Liver (tissue), 9 donors: ENCODE measurements around the gene CORT. TPM values are rescaled to one million over a fixed set of nuclear protein-coding genes. Genes with fewer than 3 reads are reported as not detected.
"Not testable (repeated sequence)": the region's sequence is repeated elsewhere in the genome, so short reads cannot be mapped to it uniquely, and the experiment has no call there.

Experiments
- DNase-seq: peaks from one replicate; pipeline ENCODE4 v3.0.0-alpha.2; 2017; ENCODE audit warnings: low spot score
- H3K27ac ChIP-seq, 2 donors: one replicate each; pipeline ENCODE4 v1.7.0; 2013; ENCODE audit warnings: inconsistent platforms in 2 of 2, low read length in 2 of 2, control low read depth in 1 of 2, low read depth in 1 of 2, mild to moderate bottlenecking in 1 of 2
- H3K27me3 ChIP-seq, 4 donors: one replicate each; pipeline versions ENCODE4 v1.6.1 to v1.7.0; 2013; ENCODE audit warnings: low read length in 3 of 4, inconsistent platforms in 1 of 4, mild to moderate bottlenecking in 1 of 4, moderate library complexity in 1 of 4; ENCODE audit not compliant: control insufficient read depth in 4 of 4, insufficient read depth in 4 of 4
- H3K36me3 ChIP-seq, 4 donors: one replicate each; pipeline versions ENCODE4 v1.6.1 to v1.7.0; 2013; ENCODE audit warnings: low read length in 3 of 4, mild to moderate bottlenecking in 3 of 4, low read depth in 1 of 4, moderate library complexity in 1 of 4; ENCODE audit not compliant: control insufficient read depth in 4 of 4, insufficient read depth in 3 of 4
- H3K4me1 ChIP-seq, 4 donors: one replicate each; pipeline versions ENCODE4 v1.6.1 to v1.7.0; 2013; ENCODE audit warnings: low read length in 3 of 4, mild to moderate bottlenecking in 3 of 4, moderate library complexity in 1 of 4; ENCODE audit not compliant: control insufficient read depth in 4 of 4, insufficient read depth in 4 of 4
- H3K4me3 ChIP-seq, 3 donors: one replicate each; pipeline versions ENCODE4 v1.6.1 to v1.7.0; 2013; ENCODE audit warnings: low read length in 3 of 3, control low read depth in 1 of 3, low read depth in 1 of 3, mild to moderate bottlenecking in 1 of 3
- H3K9ac ChIP-seq, 2 donors: one replicate each; pipeline ENCODE4 v1.7.0; 2013; ENCODE audit warnings: low read length in 2 of 2, mild to moderate bottlenecking in 2 of 2, moderate library complexity in 2 of 2, control low read depth in 1 of 2, low read depth in 1 of 2
- H3K9me3 ChIP-seq, 4 donors: one replicate each; pipeline versions ENCODE4 v1.6.1 to v1.7.0; 2013; ENCODE audit warnings: low read length in 3 of 4; ENCODE audit not compliant: control insufficient read depth in 4 of 4
- CTCF ChIP-seq: fragments of 150-350 bp; IDR thresholded peaks from 2 replicates; pipeline ENCODE4 v1.5.1; 2017; ENCODE audit warnings: improper control_type of control experiment, low read depth, low read length; ENCODE audit not compliant: missing input control
- FOXA2 ChIP-seq: IDR thresholded peaks from 2 replicates; pipeline ENCODE4 v1.6.1; 2016; ENCODE audit warnings: antibody characterized with exemption
- GABPA ChIP-seq, 2 donors: IDR thresholded peaks in 1 of 2; conservative IDR thresholded peaks in 1 of 2; 2 replicates each; pipeline ENCODE4 v1.6.1; 2016; ENCODE audit warnings: antibody characterized with exemption in 2 of 2, mild to moderate bottlenecking in 1 of 2, moderate library complexity in 1 of 2
- RXRA ChIP-seq, 2 donors: IDR thresholded peaks; 2 replicates each; pipeline ENCODE4 v1.6.1; 2017 to 2018; ENCODE audit warnings: antibody characterized with exemption in 2 of 2, mild to moderate bottlenecking in 1 of 2
- YY1 ChIP-seq: IDR thresholded peaks from 2 replicates; pipeline ENCODE4 v1.6.1; 2016; ENCODE audit warnings: antibody characterized with exemption, mild to moderate bottlenecking
- WGBS: extraction: QIAGEN DNeasy Blood & Tissue Kit; methylation state at CpG from one replicate; pipeline ENCODE4 v1.1.7; 2013; 5-methylcytosine and 5-hydroxymethylcytosine counted together
- polyA plus RNA-seq, 2 donors: library from polyadenylated mRNA; stranded (reverse) in 1 of 2; unstranded in 1 of 2; fragments of 200-250 nt in 1 of 2; fragments of >200 nt in 1 of 2; fragmentation: Nextera tagmentation in 1 of 2; extraction: Ambion mirVana in 1 of 2; gene quantifications; one replicate each; pipeline versions ENCODE4 v1.2.1 to v1.2.3, GENCODE V29; 2013 to 2015
- total RNA-seq, 2 donors: library from RNA; depleted of rRNA; stranded (reverse); fragments of >200 nt; gene quantifications; one replicate each; pipeline ENCODE4 v1.2.3, GENCODE V29; 2014
- donor health status: healthy.
- donor health status: healthy.
- donor health status: healthy.
- donor health status: healthy.
- donor health status: healthy.

Gene CORT
- total and polyA plus RNA-seq, 4 donors = 0.05 to 0.28 (median 0.13) TPM

GRCh38 chr1:10424034-10424433 lies 25.8 kb upstream of the CORT start:
- TF ChIP-seq RXRA (IDR thresholded peaks at IDR 0.05) = peak in 1 of 2 donors; percentile 12
- no peak for TF ChIP-seq CTCF
- Histone ChIP-seq H3K4me3 (no peak overlapping the region), H3K9ac (no peak overlapping the region), H3K36me3 (peaks cover 9 to 17% (median 14%) of the 10 kb centered on the region in 4 donors), H3K27me3 (no peaks in the 10 kb centered on the region), H3K4me1 (peaks cover 0 to 3% (median 0%) of the 10 kb centered on the region in 4 donors), H3K9me3 (no peaks in the 10 kb centered on the region), H3K27ac (no peak overlapping the region)
- no peak for DNase-seq
- WGBS = 53% methylated on average over 9 of the region's 9 CpGs

GRCh38 chr1:10424651-10425050 lies 25.2 kb upstream of the CORT start:
- peaks cover 0 to 3% (median 0%) of the 10 kb centered on the region in 4 donors for H3K4me1 ChIP-seq
- no peak overlapping the region for H3K4me3 ChIP-seq
- no peak overlapping the region for H3K27ac ChIP-seq
- no peak for TF ChIP-seq CTCF
- no peak for TF ChIP-seq GABPA (IDR thresholded peaks at IDR 0.05 in 1 of 2, conservative IDR thresholded peaks at IDR 0.05 in 1 of 2)
- no peak for TF ChIP-seq FOXA2
- TF ChIP-seq YY1 = no peak
- no peaks in the 10 kb centered on the region for H3K27me3 ChIP-seq
- DNase-seq = no peak
- peaks cover 3 to 12% (median 8%) of the 10 kb centered on the region in 4 donors for H3K36me3 ChIP-seq
- 77% methylated on average over 8 of the region's 8 CpGs for WGBS
- no peak overlapping the region for H3K9ac ChIP-seq
- no peaks in the 10 kb centered on the region for H3K9me3 ChIP-seq

- DNase-seq, H3K9me3 ChIP-seq, H3K27me3 ChIP-seq, H3K27ac ChIP-seq, H3K4me3 ChIP-seq, H3K36me3 ChIP-seq, H3K9ac ChIP-seq: not testable (repeated sequence)
- 88% methylated on average over 21 of the region's 21 CpGs for WGBS
- H3K4me1 ChIP-seq = peaks cover 2 to 12% (median 6%) of the 10 kb centered on the region in 4 donors
These were observed 23.9 kb upstream of the CORT start for GRCh38 chr1:10425826-10426534.

- not testable (repeated sequence) for H3K4me3 ChIP-seq, H3K27ac ChIP-seq, H3K9ac ChIP-seq, H3K36me3 ChIP-seq, H3K27me3 ChIP-seq, DNase-seq, H3K9me3 ChIP-seq
- H3K4me1 ChIP-seq = peaks cover 2 to 17% (median 11%) of the 10 kb centered on the region in 4 donors
- WGBS = 97% methylated on average over 21 of the region's 21 CpGs
These were observed 23.3 kb upstream of the CORT start for GRCh38 chr1:10426535-10426848.
